Small intestine (tissue), 7 donors: ENCODE measurements around the gene PIEZO1. TPM values are rescaled to one million over a fixed set of nuclear protein-coding genes. Genes with fewer than 3 reads are reported as not detected.

Source experiments
- DNase-seq, 2 donors: peaks; one replicate each; pipeline versions ENCODE4 v3.0.0 to v3.0.0-alpha.2; 2013
- FAIRE-seq: peaks from 2 replicates; lab custom pipeline; 2012; peaks lifted over from hg19 to GRCh38; lab: Jason Lieb, UNC
- H3K27ac ChIP-seq, 3 donors: one replicate each; pipeline ENCODE4 v1.5.1; 2013; ENCODE audit warnings: low read length in 2 of 3, mild to moderate bottlenecking in 2 of 3, control low read depth in 1 of 3, inconsistent platforms in 1 of 3, low read depth in 1 of 3, moderate library complexity in 1 of 3
- H3K27me3 ChIP-seq, 3 donors: one replicate each; pipeline ENCODE4 v1.6.1; 2013; ENCODE audit warnings: low read length in 3 of 3, inconsistent platforms in 1 of 3; ENCODE audit not compliant: control insufficient read depth in 3 of 3, insufficient read depth in 3 of 3
- H3K36me3 ChIP-seq, 3 donors: one replicate each; pipeline ENCODE4 v1.6.1; 2013; ENCODE audit warnings: low read length in 3 of 3, inconsistent platforms in 1 of 3, low read depth in 1 of 3, mild to moderate bottlenecking in 1 of 3, moderate library complexity in 1 of 3; ENCODE audit not compliant: control insufficient read depth in 3 of 3, insufficient read depth in 2 of 3
- H3K4me1 ChIP-seq, 3 donors: one replicate each; pipeline ENCODE4 v1.6.1; 2013; ENCODE audit warnings: low read length in 2 of 3, inconsistent platforms in 1 of 3, low read depth in 1 of 3, mild to moderate bottlenecking in 1 of 3, moderate library complexity in 1 of 3; ENCODE audit not compliant: control insufficient read depth in 3 of 3, insufficient read depth in 2 of 3
- H3K4me3 ChIP-seq, 3 donors: one replicate each; pipeline ENCODE4 v1.5.1; 2013; ENCODE audit warnings: low read length in 3 of 3, control low read depth in 1 of 3, inconsistent platforms in 1 of 3, low read depth in 1 of 3, mild to moderate bottlenecking in 1 of 3, moderate library complexity in 1 of 3
- H3K9me3 ChIP-seq, 2 donors: one replicate each; pipeline ENCODE4 v1.6.1; 2013; ENCODE audit warnings: low read depth in 1 of 2, low read length in 1 of 2; ENCODE audit not compliant: control insufficient read depth in 2 of 2, insufficient read depth in 1 of 2
- WGBS, 3 donors: extraction: QIAGEN DNeasy Blood & Tissue Kit; methylation state at CpG; one replicate each; pipeline ENCODE4 v1.1.7; 2013; 5-methylcytosine and 5-hydroxymethylcytosine counted together
- polyA plus RNA-seq, 4 donors: library from polyadenylated mRNA; stranded (reverse) in 3 of 4; unstranded in 1 of 4; fragments of 200-250 nt in 3 of 4; fragments of 120-200 nt in 1 of 4; gene quantifications; one replicate each; pipeline versions ENCODE4 v1.2.1 to v1.2.3, GENCODE V29; 2013
- donor health status: healthy with polysubstance abuse.
- donor health status: control.
- donor health status: control.
- donor health status: Bipolar disorder and iron deficiency.
- donor health status: healthy.

Gene PIEZO1
- polyA plus RNA-seq, 4 donors, result 22.8 to 95.0 (median 57.7) TPM

DNA sequence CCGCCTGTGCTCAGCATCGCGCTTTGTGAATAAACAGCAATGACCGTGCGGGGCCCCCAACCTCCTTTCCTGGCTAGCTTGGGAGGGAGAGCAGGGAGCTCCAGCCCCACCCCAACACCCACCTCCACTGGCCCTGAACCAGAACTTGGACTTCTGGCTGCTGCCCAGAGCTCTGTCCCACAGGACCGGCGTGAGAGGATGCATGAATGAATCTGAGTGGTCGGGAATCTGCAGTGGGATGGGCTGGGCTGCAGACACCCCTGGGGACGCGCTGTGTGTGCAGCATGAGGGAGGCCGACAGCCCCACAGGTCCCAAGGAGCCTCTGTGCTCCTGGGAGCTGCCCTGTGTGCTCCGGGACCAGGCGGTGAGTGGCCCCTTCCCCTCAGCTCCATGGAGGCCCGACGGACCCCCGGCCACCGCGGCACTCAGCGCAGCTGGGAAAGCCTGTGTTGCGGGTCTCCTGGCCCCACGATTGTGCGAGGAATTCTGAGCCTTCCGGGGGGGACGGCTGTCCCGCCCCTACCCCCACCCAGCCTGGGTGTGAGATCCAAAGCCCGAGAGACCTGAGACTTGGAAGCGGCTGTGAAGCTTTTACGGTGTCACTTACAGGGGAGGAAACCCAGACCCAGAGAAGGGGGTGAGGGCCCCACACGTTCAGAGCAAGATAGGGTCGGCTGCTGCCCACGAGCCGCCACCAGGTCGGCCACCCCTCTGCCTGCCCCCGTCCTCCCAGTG, 5.4 kb downstream of the PIEZO1 start:
- peaks cover 0 to 45% (median 0%) of the 10 kb centered on the region in 3 donors for H3K36me3 ChIP-seq
- DNase-seq (no peak), FAIRE-seq (no peak)
- no peak overlapping the region for H3K4me3 ChIP-seq
- H3K27ac ChIP-seq, result peak overlapping the region in 2 of 3 donors; percentile 4 to 29
- H3K9me3 ChIP-seq, result no peaks in the 10 kb centered on the region
- H3K4me1 ChIP-seq, result peaks cover 3 to 41% (median 20%) of the 10 kb centered on the region in 3 donors
- H3K27me3 ChIP-seq, result no peaks in the 10 kb centered on the region
- 59 to 71% (median 69%) methylated on average over 33 to 34 of the region's 34 CpGs for WGBS, 3 donors

DNA sequence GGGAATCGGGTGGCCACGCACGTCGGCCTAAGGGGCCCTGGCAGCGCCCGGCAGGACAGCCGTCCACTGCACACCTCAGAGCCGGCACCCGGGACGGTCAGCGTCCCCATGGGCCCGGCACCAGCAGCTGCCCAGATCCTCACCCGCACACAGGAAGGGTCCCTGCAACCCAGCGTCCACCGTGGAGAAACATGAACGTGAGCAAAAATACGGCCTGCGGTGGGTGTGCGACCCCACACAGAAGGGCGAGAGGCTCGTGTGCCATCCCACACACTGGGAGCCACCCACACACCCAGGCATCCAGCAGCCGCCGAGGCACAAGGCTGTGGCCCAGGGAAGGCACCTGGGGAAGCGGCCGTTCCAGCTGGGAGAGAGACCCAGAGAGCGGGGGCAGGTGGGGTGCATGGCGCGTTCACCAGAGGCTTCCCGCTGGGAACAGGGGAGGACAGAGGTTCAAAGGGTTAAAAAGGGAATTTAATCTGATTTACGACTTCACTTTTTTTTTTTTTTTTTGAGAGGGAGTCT, 6.4 kb downstream of the PIEZO1 start:
- H3K4me1 ChIP-seq, result peaks cover 3 to 47% (median 20%) of the 10 kb centered on the region in 3 donors

DNA sequence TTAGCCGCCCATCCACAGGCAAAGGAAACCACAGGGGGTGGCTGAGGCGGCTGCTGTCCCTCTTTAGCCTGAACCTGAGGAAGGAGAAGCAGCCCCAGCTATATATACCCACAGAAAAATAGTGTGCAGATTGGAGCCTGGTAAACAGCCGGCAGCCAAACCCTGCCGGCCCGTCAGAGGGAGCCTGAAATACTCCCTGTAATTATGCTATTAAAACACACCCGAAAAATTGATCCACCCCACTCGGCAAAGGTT, 6.8 kb downstream of the PIEZO1 start:
- no peak overlapping the region for H3K27ac ChIP-seq
- 71 to 75% (median 72%) methylated on average over 7 of the region's 7 CpGs for WGBS, 3 donors
- H3K36me3 ChIP-seq, result peaks cover 0 to 50% (median 0%) of the 10 kb centered on the region in 3 donors
- no peaks in the 10 kb centered on the region for H3K27me3 ChIP-seq
- FAIRE-seq (no peak), DNase-seq (no peak)
- no peak overlapping the region for H3K4me3 ChIP-seq
- no peaks in the 10 kb centered on the region for H3K9me3 ChIP-seq
- peaks cover 3 to 48% (median 19%) of the 10 kb centered on the region in 3 donors for H3K4me1 ChIP-seq

More for the DNA sequence above, 6.4 kb downstream of the PIEZO1 start:
- Histone ChIP-seq H3K27me3 (no peaks in the 10 kb centered on the region), H3K4me3 (no peak overlapping the region), H3K27ac (no peak overlapping the region), H3K36me3 (peaks cover 0 to 50% (median 0%) of the 10 kb centered on the region in 3 donors), H3K9me3 (no peaks in the 10 kb centered on the region)
- FAIRE-seq, result no peak
- DNase-seq, result no peak
- 86 to 92% (median 88%) methylated on average over 29 to 30 of the region's 30 CpGs for WGBS, 3 donors

DNA sequence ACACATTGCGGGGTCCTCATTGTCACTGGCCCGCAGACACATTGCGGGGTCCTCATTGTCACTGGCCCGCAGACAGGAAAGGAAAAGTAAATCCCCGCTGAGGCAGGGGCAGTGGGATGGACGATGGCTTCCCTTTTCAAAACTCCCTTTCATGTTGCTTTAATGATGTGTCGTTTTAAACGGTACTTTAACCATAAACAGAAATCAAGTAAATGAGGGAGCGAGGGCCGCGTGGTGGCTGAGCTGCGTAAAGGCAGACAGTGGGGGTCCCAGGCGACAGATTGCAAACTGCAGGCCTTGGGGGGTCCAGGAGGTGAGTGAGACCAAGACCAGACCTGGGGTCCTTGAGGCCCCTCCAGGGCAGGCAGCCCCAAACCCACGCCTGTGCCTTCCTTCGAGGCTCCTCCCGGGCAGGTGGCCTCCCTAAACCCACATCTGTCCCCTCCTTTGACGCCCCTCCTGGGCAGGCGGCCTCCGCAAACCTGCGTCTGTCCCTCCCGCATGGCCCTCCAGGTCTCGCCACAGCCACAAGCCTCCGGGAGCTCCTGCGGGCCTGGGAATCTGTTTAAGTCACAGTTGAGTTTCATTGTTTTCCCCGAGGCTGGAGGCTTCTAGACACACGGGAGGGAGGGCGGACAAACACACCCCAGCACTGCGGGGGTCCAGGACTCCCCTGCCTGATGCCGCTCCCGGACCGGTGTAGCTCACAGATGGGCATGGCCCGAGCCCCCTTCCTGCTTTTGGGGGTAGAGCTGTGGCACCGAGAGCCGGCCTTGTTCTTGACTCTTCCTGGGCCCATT, 7.3 kb downstream of the PIEZO1 start:
- H3K27me3 ChIP-seq, result no peaks in the 10 kb centered on the region
- no peak for FAIRE-seq

DNA sequence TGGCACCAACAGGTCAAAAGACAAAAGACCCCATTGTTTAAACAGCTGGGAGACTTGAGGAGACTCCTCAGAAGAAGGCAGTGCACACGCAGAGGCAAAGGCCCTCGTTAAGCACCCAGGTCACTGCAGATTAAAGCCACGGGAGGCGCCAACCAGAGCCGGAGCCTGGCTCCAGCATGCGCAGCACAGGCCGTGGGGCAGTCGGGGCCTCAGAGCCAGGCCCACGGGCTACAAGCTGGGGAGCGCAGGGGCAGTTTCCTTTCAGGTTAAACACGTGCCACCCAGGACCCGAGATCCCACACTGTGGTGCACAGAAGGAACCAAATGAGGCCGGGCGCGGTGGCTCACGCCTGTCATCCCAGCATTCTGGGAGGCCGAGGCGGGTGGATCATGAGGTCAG, 9.2 kb downstream of the PIEZO1 start:
- peaks cover 3 to 48% (median 15%) of the 10 kb centered on the region in 3 donors for H3K4me1 ChIP-seq
- FAIRE-seq (no peak), DNase-seq (no peak)
- H3K27ac ChIP-seq, result no peak overlapping the region
- WGBS, 3 donors, result 88 to 91% (median 90%) methylated on average over 18 of the region's 18 CpGs
- no peaks in the 10 kb centered on the region for H3K27me3 ChIP-seq
- no peak overlapping the region for H3K4me3 ChIP-seq
- peaks cover 0 to 41% (median 0%) of the 10 kb centered on the region in 3 donors for H3K36me3 ChIP-seq
- H3K9me3 ChIP-seq, result no peaks in the 10 kb centered on the region

More for the DNA sequence above, 7.3 kb downstream of the PIEZO1 start:
- no peaks in the 10 kb centered on the region for H3K9me3 ChIP-seq
- DNase-seq, result no peak
- H3K36me3 ChIP-seq, result peaks cover 0 to 50% (median 0%) of the 10 kb centered on the region in 3 donors
- WGBS, 3 donors, result 86 to 87% (median 87%) methylated on average over 34 of the region's 34 CpGs
- H3K4me1 ChIP-seq, result peaks cover 3 to 54% (median 14%) of the 10 kb centered on the region in 3 donors
- no peak overlapping the region for H3K4me3 ChIP-seq
- H3K27ac ChIP-seq, result no peak overlapping the region

DNA sequence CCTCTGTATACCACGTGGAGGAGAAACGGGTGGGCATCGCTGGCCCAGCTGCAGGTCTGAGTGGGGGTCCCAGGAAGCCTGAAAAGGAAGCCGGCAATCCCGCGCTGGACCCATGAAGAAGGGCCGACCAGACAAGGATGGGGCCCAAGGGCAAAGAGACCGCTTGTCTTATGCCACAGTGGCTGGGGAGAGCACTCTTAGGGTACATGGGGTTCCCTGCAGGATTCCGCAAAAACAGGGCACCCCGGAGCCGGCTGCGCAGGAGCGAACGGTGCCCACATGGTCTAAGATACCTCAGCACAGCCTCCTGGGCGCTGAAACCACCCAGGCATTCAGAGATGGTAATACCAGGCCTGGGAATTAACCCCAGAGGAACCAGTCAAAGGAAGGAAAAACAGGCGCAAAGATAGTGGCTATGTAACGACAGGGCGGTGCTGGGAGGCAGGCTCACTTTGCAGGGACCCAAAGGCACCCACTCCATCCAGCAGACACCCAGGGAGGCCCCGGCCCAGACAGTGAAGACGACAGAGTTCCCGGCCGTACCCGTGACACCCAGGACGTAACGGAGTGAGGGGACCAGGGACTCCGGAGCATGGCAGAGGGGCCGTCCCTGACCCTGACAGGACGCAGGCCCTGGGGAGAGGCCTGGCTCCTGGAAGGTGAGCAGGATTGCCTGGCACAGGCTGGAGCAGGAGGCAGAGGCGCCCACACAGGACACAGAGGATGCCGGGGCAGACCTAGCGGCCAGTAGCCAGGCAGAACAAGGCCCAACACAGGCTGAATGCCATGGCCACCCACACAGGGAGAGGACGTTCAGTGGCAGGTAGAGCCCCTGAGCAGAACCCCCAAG, 10.3 kb downstream of the PIEZO1 start:
- H3K27ac ChIP-seq, result peak overlapping the region in 1 of 3 donors; percentile 56
- no peaks in the 10 kb centered on the region for H3K27me3 ChIP-seq
- H3K4me1 ChIP-seq, result peaks cover 5 to 48% (median 15%) of the 10 kb centered on the region in 3 donors
- peaks cover 0 to 39% (median 0%) of the 10 kb centered on the region in 3 donors for H3K36me3 ChIP-seq
- FAIRE-seq, result no peak
- no peak overlapping the region for H3K4me3 ChIP-seq
- WGBS, 3 donors, result 92 to 95% (median 94%) methylated on average over 32 of the region's 32 CpGs
- no peaks in the 10 kb centered on the region for H3K9me3 ChIP-seq
- no peak for DNase-seq

DNA sequence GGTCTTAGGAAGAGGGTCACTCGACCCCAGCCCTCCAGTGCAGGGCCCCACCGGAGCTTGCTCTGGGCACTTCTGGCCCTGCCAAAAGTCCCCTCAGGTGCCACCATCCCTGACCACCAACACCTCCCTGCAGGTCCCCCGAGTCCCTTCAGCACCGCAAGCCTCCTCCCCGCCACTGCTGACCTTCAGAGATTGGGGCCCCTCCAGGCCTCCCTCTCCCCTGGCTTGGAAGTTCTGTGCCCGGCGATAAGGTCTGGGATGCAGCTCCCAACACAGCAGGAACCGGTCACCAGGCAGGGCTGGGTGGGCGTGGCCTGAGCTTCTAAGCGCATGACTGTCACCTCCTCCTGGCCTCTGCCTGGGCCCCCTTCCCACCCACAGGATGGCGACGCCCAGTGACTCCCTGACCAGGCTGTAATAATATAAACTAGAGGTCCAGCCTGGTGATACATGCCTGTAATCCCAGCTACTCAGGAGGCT, 11.2 kb downstream of the PIEZO1 start:
- 67 to 74% (median 73%) methylated on average over 11 to 12 of the region's 12 CpGs for WGBS, 3 donors
- no peaks in the 10 kb centered on the region for H3K9me3 ChIP-seq
- H3K4me3 ChIP-seq, result no peak overlapping the region
- FAIRE-seq (no peak), DNase-seq (peak in 1 of 2 donors; percentile 92)
- peaks cover 0 to 40% (median 0%) of the 10 kb centered on the region in 3 donors for H3K36me3 ChIP-seq
- H3K4me1 ChIP-seq, result peaks cover 5 to 51% (median 12%) of the 10 kb centered on the region in 3 donors
- no peaks in the 10 kb centered on the region for H3K27me3 ChIP-seq
- peak overlapping the region in 1 of 3 donors; percentile 56 for H3K27ac ChIP-seq
